ENCODE measurements around the gene CYP24A1. TPM values are rescaled to one million over a fixed set of nuclear protein-coding genes. Genes with fewer than 3 reads are reported as not detected.

CYP24A1 gene
- total RNA-seq, 1 donor: not detected

GRCh38 chr20:54166987-54167662 lies 6.7 kb downstream of the CYP24A1 start:
- no peaks in the 10 kb centered on the region for H3K79me2 ChIP-seq (ENCODE audit: insufficient read depth, low read length)
- no peak for TF ChIP-seq CTCF (IDR thresholded peaks at IDR 0.05; ENCODE audit: extremely low read depth, low read depth, low read length)
- H3K27ac ChIP-seq (ENCODE audit: low read depth, low read length): no peak overlapping the region
- DNase-seq (ENCODE audit: insufficient read length, low spot score, missing footprints): no peak
- H4K20me1 ChIP-seq (ENCODE audit: insufficient read depth, low read length): no peaks in the 10 kb centered on the region
- no peak overlapping the region for H2AFZ ChIP-seq (ENCODE audit: low read length)
- H3K27me3 ChIP-seq (ENCODE audit: insufficient read depth, low read length): peaks cover 59% of the 10 kb centered on the region
- H3K4me2 ChIP-seq (ENCODE audit: insufficient read depth, low read length): no peak overlapping the region
- H3K4me1 ChIP-seq (ENCODE audit: insufficient read depth, low read length): peaks cover 8% of the 10 kb centered on the region
- H3K9me3 ChIP-seq (ENCODE audit: low read depth, low read length): no peaks in the 10 kb centered on the region
- no peak overlapping the region for H3K4me3 ChIP-seq (ENCODE audit: insufficient read depth, low read length)
- H3K36me3 ChIP-seq (ENCODE audit: insufficient read depth, low read length): no peaks in the 10 kb centered on the region

- H3K27ac ChIP-seq (ENCODE audit: low read depth, low read length): no peak overlapping the region
- TF ChIP-seq CTCF (IDR thresholded peaks at IDR 0.05; ENCODE audit: extremely low read depth, low read depth, low read length): no peak
- no peaks in the 10 kb centered on the region for H4K20me1 ChIP-seq (ENCODE audit: insufficient read depth, low read length)
- no peaks in the 10 kb centered on the region for H3K9me3 ChIP-seq (ENCODE audit: low read depth, low read length)
- no peak overlapping the region for H2AFZ ChIP-seq (ENCODE audit: low read length)
- no peaks in the 10 kb centered on the region for H3K79me2 ChIP-seq (ENCODE audit: insufficient read depth, low read length)
- peaks cover 8% of the 10 kb centered on the region for H3K4me1 ChIP-seq (ENCODE audit: insufficient read depth, low read length)
- H3K36me3 ChIP-seq (ENCODE audit: insufficient read depth, low read length): no peaks in the 10 kb centered on the region
- DNase-seq (ENCODE audit: insufficient read length, low spot score, missing footprints): no peak
- H3K27me3 ChIP-seq (ENCODE audit: insufficient read depth, low read length): peaks cover 54% of the 10 kb centered on the region
- no peak overlapping the region for H3K4me3 ChIP-seq (ENCODE audit: insufficient read depth, low read length)
- no peak overlapping the region for H3K4me2 ChIP-seq (ENCODE audit: insufficient read depth, low read length)
These were observed 8.0 kb downstream of the CYP24A1 start for GRCh38 chr20:54165803-54166202.

GRCh38 chr20:54165014-54165413 lies 8.8 kb downstream of the CYP24A1 start:
- Histone ChIP-seq H3K27me3 (ENCODE audit: insufficient read depth, low read length) (peaks cover 47% of the 10 kb centered on the region), H3K9me3 (ENCODE audit: low read depth, low read length) (no peaks in the 10 kb centered on the region), H3K4me2 (ENCODE audit: insufficient read depth, low read length) (no peak overlapping the region), H3K4me1 (ENCODE audit: insufficient read depth, low read length) (peaks cover 8% of the 10 kb centered on the region), H4K20me1 (ENCODE audit: insufficient read depth, low read length) (no peaks in the 10 kb centered on the region), H3K4me3 (ENCODE audit: insufficient read depth, low read length) (no peak overlapping the region), H3K36me3 (ENCODE audit: insufficient read depth, low read length) (no peaks in the 10 kb centered on the region), H3K79me2 (ENCODE audit: insufficient read depth, low read length) (no peaks in the 10 kb centered on the region), H3K27ac (ENCODE audit: low read depth, low read length) (no peak overlapping the region), H2AFZ (ENCODE audit: low read length) (no peak overlapping the region)
- no peak for DNase-seq (ENCODE audit: insufficient read length, low spot score, missing footprints)
- no peak for TF ChIP-seq CTCF (IDR thresholded peaks at IDR 0.05; ENCODE audit: extremely low read depth, low read depth, low read length)

GRCh38 chr20:54163402-54163801 lies 10.4 kb downstream of the CYP24A1 start:
- Histone ChIP-seq H3K9me3 (ENCODE audit: low read depth, low read length) (no peaks in the 10 kb centered on the region), H3K4me2 (ENCODE audit: insufficient read depth, low read length) (no peak overlapping the region), H3K79me2 (ENCODE audit: insufficient read depth, low read length) (no peaks in the 10 kb centered on the region), H2AFZ (ENCODE audit: low read length) (no peak overlapping the region), H3K27ac (ENCODE audit: low read depth, low read length) (no peak overlapping the region), H3K4me1 (ENCODE audit: insufficient read depth, low read length) (no peaks in the 10 kb centered on the region), H3K27me3 (ENCODE audit: insufficient read depth, low read length) (peaks cover 51% of the 10 kb centered on the region), H4K20me1 (ENCODE audit: insufficient read depth, low read length) (no peaks in the 10 kb centered on the region), H3K4me3 (ENCODE audit: insufficient read depth, low read length) (no peak overlapping the region), H3K36me3 (ENCODE audit: insufficient read depth, low read length) (no peaks in the 10 kb centered on the region)
- no peak for DNase-seq (ENCODE audit: insufficient read length, low spot score, missing footprints)
- no peak for TF ChIP-seq CTCF (IDR thresholded peaks at IDR 0.05; ENCODE audit: extremely low read depth, low read depth, low read length)
